Left ventricle myocardium inferior (tissue), 1 donor: Measurements from ENCODE around the gene PPP5C. TPM values are rescaled to one million over a fixed set of nuclear protein-coding genes. Genes with fewer than 3 reads are reported as not detected.

Source experiments
- DNase-seq: peaks from one replicate; pipeline ENCODE4 v3.0.0-alpha.2; 2020
- H3K27ac ChIP-seq: fragments of 200-600 bp; replicated peaks from 2 replicates; pipeline ENCODE4 v1.8.0; 2021
- H3K27me3 ChIP-seq: fragments of 200-600 bp; 2 replicates; pipeline ENCODE4 v1.8.0; 2021; ENCODE audit warnings: low read depth
- H3K36me3 ChIP-seq: fragments of 200-600 bp; 2 replicates; pipeline ENCODE4 v1.8.0; 2021
- H3K4me1 ChIP-seq: fragments of 200-600 bp; 2 replicates; pipeline ENCODE4 v1.8.0; 2021
- H3K4me3 ChIP-seq: fragments of 200-600 bp; 2 replicates; pipeline ENCODE4 v1.8.0; 2021; ENCODE audit warnings: mild to moderate bottlenecking, moderate library complexity
- H3K9me3 ChIP-seq: fragments of 200-600 bp; replicated peaks from 2 replicates; pipeline ENCODE4 v1.8.0; 2021
- CTCF ChIP-seq: fragments of 200-600 bp; IDR thresholded peaks from 2 replicates; pipeline ENCODE4 v1.8.0; 2021; ENCODE audit warnings: antibody characterized with exemption, mild to moderate bottlenecking, borderline replicate concordance
- intact Hi-C: fragments of 100-400 bp; cut with micrococcal nuclease; formaldehyde crosslinking; loops from one replicate; pipeline ENCODE4 v1.11.0; 2022
- total RNA-seq: library from RNA; stranded (reverse); fragmentation: NEBNext Ultra II Directional; extraction: Animal tissue kit (Norgen Biotek cat#: 25700); gene quantifications from one replicate; pipeline ENCODE4 v1.2.1, GENCODE V29; 2021
- donor health status: DM: no; HTN: yes; CAD: no; lungs with severe emphysema.

The PPP5C gene
- total RNA-seq, 1 donor from 2014 or later = 70.8 TPM

DNA sequence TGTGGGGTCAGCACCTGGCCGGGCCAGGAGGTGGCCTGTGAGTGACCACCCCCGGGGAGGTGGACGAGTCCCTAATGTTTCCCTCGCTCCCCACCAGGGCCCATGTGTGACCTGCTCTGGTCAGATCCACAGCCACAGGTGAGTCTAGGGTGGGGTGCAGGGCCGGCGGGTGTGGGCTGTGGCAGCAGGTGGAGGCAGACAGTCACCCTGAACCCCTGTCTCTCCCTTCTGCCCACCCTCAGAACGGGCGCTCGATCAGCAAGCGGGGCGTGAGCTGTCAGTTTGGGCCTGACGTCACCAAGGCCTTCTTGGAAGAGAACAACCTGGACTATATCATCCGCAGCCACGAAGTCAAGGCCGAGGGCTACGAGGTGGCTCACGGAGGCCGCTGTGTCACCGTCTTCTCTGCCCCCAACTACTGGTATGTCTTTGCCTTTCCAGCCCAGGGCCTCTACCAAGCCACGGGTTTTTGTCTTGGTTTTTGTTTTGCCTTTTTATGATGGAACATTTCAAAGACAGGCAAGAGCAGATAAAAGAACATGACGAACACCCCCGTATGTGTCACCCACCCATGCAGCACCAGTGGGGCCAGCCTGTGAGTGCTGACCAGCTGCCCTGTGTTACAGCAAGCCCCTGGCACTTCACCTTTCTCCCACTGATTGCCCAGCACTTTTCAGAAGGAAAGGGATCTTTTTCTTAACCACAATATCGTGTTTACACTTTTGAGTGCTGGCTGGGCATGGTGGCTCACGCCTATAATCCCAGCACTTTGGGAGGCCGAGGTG lies 41.6 kb downstream of the PPP5C start:
- no peak for TF ChIP-seq CTCF
- H3K4me1 ChIP-seq = peaks cover 17% of the 10 kb centered on the region
- peaks cover 75% of the 10 kb centered on the region for H3K36me3 ChIP-seq
- H3K9me3 ChIP-seq = no peaks in the 10 kb centered on the region
- no peak for DNase-seq
- no peak overlapping the region for H3K27ac ChIP-seq
- no peaks in the 10 kb centered on the region for H3K27me3 ChIP-seq
- intact Hi-C loops = no loop called here
- H3K4me3 ChIP-seq = no peak overlapping the region

- no peak for DNase-seq
- Histone ChIP-seq H3K27ac (no peak overlapping the region), H3K4me1 (no peaks in the 10 kb centered on the region), H3K4me3 (no peak overlapping the region), H3K36me3 (peaks cover 61% of the 10 kb centered on the region), H3K9me3 (no peaks in the 10 kb centered on the region), H3K27me3 (no peaks in the 10 kb centered on the region)
- TF ChIP-seq CTCF = no peak
- intact Hi-C loops = loop anchor here (10.0 kb wide), 1 partner anchor 125 kb away; no protein-coding TSS in a partner anchor
Observed at GRCh38 chr19:46390121-46390858, 43.4 kb downstream of the PPP5C start.

DNA sequence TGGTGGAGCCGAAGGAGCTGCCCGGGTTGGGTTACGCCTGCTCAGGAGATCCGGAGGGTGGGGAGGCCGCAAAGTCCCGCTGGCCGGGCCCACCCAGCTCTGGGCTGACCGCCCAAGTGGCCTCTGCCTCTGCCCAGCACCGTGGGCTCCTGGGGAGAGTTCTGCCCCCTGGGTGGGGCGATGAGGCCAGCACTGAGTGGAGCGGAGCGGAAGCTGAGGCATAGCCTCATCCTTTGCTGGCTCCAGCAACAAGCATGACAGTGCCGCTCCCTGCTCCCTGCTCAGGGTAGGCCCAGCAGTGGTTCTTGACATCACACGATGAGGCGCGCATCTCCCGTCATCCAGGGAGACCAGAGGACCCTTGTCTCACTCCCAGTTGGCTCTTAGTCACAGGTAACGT lies 44.0 kb downstream of the PPP5C start:
- H3K27me3 ChIP-seq = no peaks in the 10 kb centered on the region
- no peak for TF ChIP-seq CTCF
- intact Hi-C loops = loop anchor here (10.0 kb wide), 1 partner anchor 124 kb away; no protein-coding TSS in a partner anchor
- no peak overlapping the region for H3K27ac ChIP-seq
- peaks cover 55% of the 10 kb centered on the region for H3K36me3 ChIP-seq
- no peaks in the 10 kb centered on the region for H3K9me3 ChIP-seq
- no peak overlapping the region for H3K4me3 ChIP-seq
- no peak for DNase-seq
- no peaks in the 10 kb centered on the region for H3K4me1 ChIP-seq

DNA sequence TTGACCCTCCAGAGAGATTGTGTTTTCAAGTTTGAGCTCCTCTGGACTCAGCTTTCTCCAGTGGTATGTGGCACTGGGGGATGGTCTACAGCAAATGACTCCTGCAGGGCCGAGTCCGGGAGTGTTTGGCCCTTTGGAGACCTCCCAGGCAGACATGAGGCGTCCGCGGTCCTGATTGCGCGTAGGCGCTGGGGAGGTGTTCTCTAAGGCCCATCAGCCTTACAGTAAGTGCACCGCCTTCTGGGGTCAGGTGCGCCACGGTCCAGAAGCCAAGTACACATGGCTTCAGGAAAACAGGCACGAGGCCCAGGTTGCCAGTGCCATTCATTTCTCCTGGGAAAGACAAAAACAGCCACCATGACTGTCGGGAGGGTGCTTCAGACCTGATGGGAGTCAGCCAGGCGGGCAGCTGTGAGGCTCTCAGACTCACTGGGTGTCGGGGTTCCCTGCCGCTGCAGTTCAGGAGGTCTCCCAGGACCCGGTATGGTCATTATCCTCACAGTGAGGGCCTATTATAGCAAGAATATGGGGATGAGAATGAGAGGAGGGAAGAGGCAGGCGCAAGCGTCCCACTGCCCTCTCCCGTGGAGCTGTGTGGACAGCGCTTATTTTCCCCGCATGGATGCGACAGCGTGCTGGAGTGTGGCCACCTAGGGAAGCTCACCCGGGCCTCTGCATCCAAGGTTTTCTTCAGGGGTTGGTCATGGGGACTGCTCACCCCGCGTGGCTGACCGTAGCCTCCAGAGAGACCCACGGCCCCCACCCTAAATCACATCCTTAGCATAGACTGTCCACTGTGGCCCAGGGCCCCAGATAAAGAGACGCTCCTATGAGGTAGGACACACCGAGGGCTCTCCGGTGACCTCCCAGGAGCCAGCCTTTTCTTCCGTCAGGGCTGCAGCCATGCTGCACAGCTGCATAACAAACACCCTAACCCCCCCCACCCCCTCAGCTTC lies 44.7 kb downstream of the PPP5C start:
- intact Hi-C loops = loop anchor here (10.0 kb wide), 1 partner anchor 123 kb away; no protein-coding TSS in a partner anchor
- no peak for TF ChIP-seq CTCF

More for the DNA sequence above, 44.7 kb downstream of the PPP5C start:
- no peak for DNase-seq
- H3K27ac ChIP-seq = no peak overlapping the region
- no peaks in the 10 kb centered on the region for H3K27me3 ChIP-seq
- no peaks in the 10 kb centered on the region for H3K4me1 ChIP-seq
- peaks cover 53% of the 10 kb centered on the region for H3K36me3 ChIP-seq
- no peaks in the 10 kb centered on the region for H3K9me3 ChIP-seq
- no peak overlapping the region for H3K4me3 ChIP-seq
